Transverse colon (tissue), 4 donors: ENCODE measurements around the gene CANT1. TPM values are rescaled to one million over a fixed set of nuclear protein-coding genes. Genes with fewer than 3 reads are reported as not detected.

Source experiments
- DNase-seq: peaks from one replicate; pipeline ENCODE4 v3.0.0-alpha.2; 2019
- H3K27ac ChIP-seq, 4 donors: fragments of 200-600 bp; sonication (generic); 2 replicates each; pipeline ENCODE4 v1.5.1; 2016 to 2018; ENCODE audit warnings: inconsistent platforms in 4 of 4
- H3K27me3 ChIP-seq: fragments of 200-600 bp; sonication (generic); 2 replicates; pipeline ENCODE4 v1.5.1; 2017; ENCODE audit warnings: inconsistent platforms
- H3K36me3 ChIP-seq, 4 donors: fragments of 200-600 bp; sonication (generic); 2 replicates each; pipeline ENCODE4 v1.5.1; 2017 to 2019; ENCODE audit warnings: inconsistent platforms in 4 of 4
- H3K4me1 ChIP-seq, 4 donors: fragments of 200-600 bp; sonication (generic); 2 replicates each; pipeline ENCODE4 v1.5.1; 2017 to 2020; ENCODE audit warnings: inconsistent platforms in 4 of 4
- H3K4me3 ChIP-seq, 4 donors: fragments of 200-600 bp; sonication (generic); 1 replicate in 1 of 4; 2 replicates in 3 of 4; pipeline versions ENCODE4 v1.5.1 to v1.6.1; 2017 to 2019; ENCODE audit warnings: inconsistent platforms in 4 of 4
- H3K9me3 ChIP-seq, 2 donors: fragments of 200-600 bp; sonication (generic); 2 replicates each; pipeline ENCODE4 v1.5.1; 2017 to 2019; ENCODE audit warnings: inconsistent platforms in 2 of 2
- CTCF ChIP-seq, 5 experiments: fragments of 200-600 bp in 3 of 5; fragments of 450-650 bp in 2 of 5; sonication (generic) in 3 of 5; IDR thresholded peaks; 1 replicate in 2 of 5; 2 replicates in 3 of 5; pipeline ENCODE4 v1.5.1; 2016 to 2017; ENCODE audit warnings: antibody characterized with exemption in 5 of 5, inconsistent platforms in 3 of 5, mild to moderate bottlenecking in 2 of 5, moderate library complexity in 1 of 5
- EP300 ChIP-seq: sonication (generic); formaldehyde crosslinking; IDR thresholded peaks from one replicate; pipeline ENCODE4 v1.6.1; 2017; ENCODE audit warnings: antibody characterized with exemption, low read depth
- POLR2A ChIP-seq: fragments of 450-650 bp; IDR thresholded peaks from one replicate; pipeline ENCODE4 v1.6.1; 2016; ENCODE audit warnings: antibody characterized with exemption, mild to moderate bottlenecking, moderate library complexity
- POLR2AphosphoS5 ChIP-seq, 3 donors: sonication (generic); formaldehyde crosslinking; IDR thresholded peaks; one replicate each; pipeline ENCODE4 v1.6.1; 2016; ENCODE audit warnings: antibody characterized with exemption in 3 of 3
- WGBS, 2 donors: methylation state at CpG; one replicate each; pipeline ENCODE4 v1.1.5; 2018; ENCODE audit warnings: low coverage in 1 of 2; 5-methylcytosine and 5-hydroxymethylcytosine counted together
- in situ Hi-C, 4 donors: fragments of 200-750 bp; cut with MboI; loops; one replicate each; pipeline versions ENCODE4 v1.15.0 to v1.15.1; 2017; ENCODE audit warnings: low sequenced_read_pairs in 3 of 4, low pct_ligation_motif_present in 1 of 4, low pct_unique_long_range_greater_than_20kb in 1 of 4
- intact Hi-C: fragments of 100-400 bp; cut with DNase I; formaldehyde crosslinking; loops from one replicate; pipeline ENCODE4 v1.15.1; 2023; ENCODE audit warnings: low total_unique reads
- total RNA-seq, 4 donors: library from RNA; depleted of rRNA; stranded (reverse); fragments of >200 nt; gene quantifications; one replicate each; pipeline ENCODE4 v1.1.0, GENCODE V29; 2016

CANT1 gene
- total RNA-seq, 4 donors from 2014 or later = 89.4 to 231 (median 138) TPM

- H3K27me3 ChIP-seq = no peaks in the 10 kb centered on the region
- H3K9me3 ChIP-seq = no peaks in the 10 kb centered on the region
- intact Hi-C loops = no loop called here
- TF ChIP-seq EP300 (peak; percentile 76), CTCF (IDR thresholded peaks at IDR 0.05) (no peak), POLR2AphosphoS5 (IDR thresholded peaks at IDR 0.05) (peak; percentile 55 to 86 (median 67)), POLR2A (peak; percentile 60)
- peaks cover 0 to 22% (median 8%) of the 10 kb centered on the region in 4 donors for H3K36me3 ChIP-seq
- H3K4me3 ChIP-seq = peak overlapping the region in 1 of 4 donors; percentile 11
- DNase-seq = peak; percentile 90
- in situ Hi-C loops = no loop called here
- H3K4me1 ChIP-seq = peaks cover 6 to 76% (median 68%) of the 10 kb centered on the region in 4 donors
- H3K27ac ChIP-seq = peak overlapping the region; percentile 81 to 89 (median 84)
- 55% methylated on average over 16 of the region's 18 CpGs; no CpG with 5 or more reads in 1 of the 2 donors for WGBS, 2 donors
Observed at GRCh38 chr17:78995761-78996451, 13.7 kb downstream of the CANT1 start.

- no peak for DNase-seq
- Histone ChIP-seq H3K27me3 (no peaks in the 10 kb centered on the region), H3K4me3 (peak overlapping the region in 1 of 4 donors; percentile 11), H3K36me3 (peaks cover 0 to 28% (median 9%) of the 10 kb centered on the region in 4 donors), H3K9me3 (no peaks in the 10 kb centered on the region), H3K27ac (peak overlapping the region; percentile 81 to 89 (median 84)), H3K4me1 (peaks cover 6 to 69% (median 61%) of the 10 kb centered on the region in 4 donors)
- in situ Hi-C loops = no loop called here
- WGBS, 2 donors = 69 to 71% methylated on average over 3 to 33 of the region's 34 CpGs
- intact Hi-C loops = no loop called here
- TF ChIP-seq EP300 (no peak), POLR2A (no peak), POLR2AphosphoS5 (IDR thresholded peaks at IDR 0.05) (no peak), CTCF (IDR thresholded peaks at IDR 0.05) (no peak)
Observed at GRCh38 chr17:78995022-78995760, 14.4 kb downstream of the CANT1 start.

- H3K36me3 ChIP-seq = peaks cover 0 to 30% (median 9%) of the 10 kb centered on the region in 4 donors
- intact Hi-C loops = no loop called here
- no peak for DNase-seq
- H3K9me3 ChIP-seq = no peaks in the 10 kb centered on the region
- H3K27ac ChIP-seq = peak overlapping the region; percentile 81 to 89 (median 84)
- in situ Hi-C loops = no loop called here
- peaks cover 6 to 63% (median 56%) of the 10 kb centered on the region in 4 donors for H3K4me1 ChIP-seq
- TF ChIP-seq EP300 = no peak
- no peak for TF ChIP-seq POLR2AphosphoS5 (IDR thresholded peaks at IDR 0.05)
- no peak for TF ChIP-seq CTCF (IDR thresholded peaks at IDR 0.05)
- TF ChIP-seq POLR2A = no peak
- H3K27me3 ChIP-seq = no peaks in the 10 kb centered on the region
- no peak overlapping the region for H3K4me3 ChIP-seq
- 92% methylated on average over 22 of the region's 22 CpGs; no CpG with 5 or more reads in 1 of the 2 donors for WGBS, 2 donors
Observed at GRCh38 chr17:78993981-78994671, 15.4 kb downstream of the CANT1 start.
